Ishikawa (cell line): ENCODE measurements around the gene PTPRM.

ENCODE experiments used
- CEBPB ChIP-seq: IDR thresholded peaks from 2 replicates; pipeline ENCODE4 v1.6.1; 2012
- CREB1 ChIP-seq: IDR thresholded peaks from 2 replicates; pipeline ENCODE4 v1.6.1; 2012; ENCODE audit warnings: low read depth
- EGR1 ChIP-seq: IDR thresholded peaks from 2 replicates; pipeline ENCODE4 v1.6.1; 2012
- EP300 ChIP-seq: IDR thresholded peaks from 2 replicates; pipeline ENCODE4 v1.6.1; 2012; ENCODE audit warnings: borderline replicate concordance
- FOXM1 ChIP-seq: IDR thresholded peaks from 2 replicates; pipeline ENCODE4 v1.6.1; 2012; ENCODE audit warnings: low read depth, borderline replicate concordance
- NFIC ChIP-seq: IDR thresholded peaks from 2 replicates; pipeline ENCODE4 v1.6.1; 2012
- RAD21 ChIP-seq: IDR thresholded peaks from 2 replicates; pipeline ENCODE4 v1.6.1; 2012; ENCODE audit warnings: low read depth
- REST ChIP-seq: IDR thresholded peaks from 2 replicates; pipeline ENCODE4 v1.6.1; 2012; ENCODE audit warnings: low read depth, mild to moderate bottlenecking
- TAF1 ChIP-seq: IDR thresholded peaks from 2 replicates; pipeline ENCODE4 v1.6.1; 2012; ENCODE audit warnings: low read depth, mild to moderate bottlenecking
- TCF12 ChIP-seq: IDR thresholded peaks from 2 replicates; pipeline ENCODE4 v1.6.1; 2012; ENCODE audit warnings: low read depth
- TEAD4 ChIP-seq: IDR thresholded peaks from 2 replicates; pipeline ENCODE4 v1.6.1; 2012
- YY1 ChIP-seq: IDR thresholded peaks from 2 replicates; pipeline ENCODE4 v1.6.1; 2012; ENCODE audit warnings: low read depth
- ZBTB7A ChIP-seq: IDR thresholded peaks from 2 replicates; pipeline ENCODE4 v1.6.1; 2012; ENCODE audit warnings: low read depth
- TF ChIP-seq, protein P1 (sequence below): IDR thresholded peaks from 2 replicates; pipeline ENCODE4 v1.6.1; 2012
- TF ChIP-seq, protein P2 (sequence below): IDR thresholded peaks from 2 replicates; pipeline ENCODE4 v1.6.1; 2012

Gene PTPRM

GRCh38 chr18:7786569-7786968, 219.5 kb downstream of the PTPRM start:
- TF ChIP-seq CREB1 = no peak

DNA sequence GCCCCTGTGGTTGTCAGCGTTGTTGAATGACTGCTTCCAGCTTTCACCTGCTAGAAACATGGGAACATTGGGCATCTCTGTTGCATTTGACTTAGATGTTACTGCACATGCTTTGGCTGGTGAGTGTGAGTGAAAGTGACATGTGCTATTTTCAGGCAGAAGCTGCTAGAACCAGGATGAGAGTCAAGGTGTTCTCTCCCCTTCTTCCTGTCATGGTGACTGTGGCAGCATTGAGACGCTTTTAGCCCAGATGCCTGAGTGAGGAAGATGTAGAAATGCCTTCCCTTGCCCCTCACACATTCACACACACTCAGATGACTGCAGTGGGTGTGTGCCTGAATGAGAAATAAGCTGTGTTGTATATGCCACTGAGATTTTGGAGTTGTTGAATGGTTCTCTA, 220.2 kb downstream of the PTPRM start:
- TF ChIP-seq REST (no peak), CEBPB (no peak), CREB1 (no peak), TAF1 (no peak)

DNA sequence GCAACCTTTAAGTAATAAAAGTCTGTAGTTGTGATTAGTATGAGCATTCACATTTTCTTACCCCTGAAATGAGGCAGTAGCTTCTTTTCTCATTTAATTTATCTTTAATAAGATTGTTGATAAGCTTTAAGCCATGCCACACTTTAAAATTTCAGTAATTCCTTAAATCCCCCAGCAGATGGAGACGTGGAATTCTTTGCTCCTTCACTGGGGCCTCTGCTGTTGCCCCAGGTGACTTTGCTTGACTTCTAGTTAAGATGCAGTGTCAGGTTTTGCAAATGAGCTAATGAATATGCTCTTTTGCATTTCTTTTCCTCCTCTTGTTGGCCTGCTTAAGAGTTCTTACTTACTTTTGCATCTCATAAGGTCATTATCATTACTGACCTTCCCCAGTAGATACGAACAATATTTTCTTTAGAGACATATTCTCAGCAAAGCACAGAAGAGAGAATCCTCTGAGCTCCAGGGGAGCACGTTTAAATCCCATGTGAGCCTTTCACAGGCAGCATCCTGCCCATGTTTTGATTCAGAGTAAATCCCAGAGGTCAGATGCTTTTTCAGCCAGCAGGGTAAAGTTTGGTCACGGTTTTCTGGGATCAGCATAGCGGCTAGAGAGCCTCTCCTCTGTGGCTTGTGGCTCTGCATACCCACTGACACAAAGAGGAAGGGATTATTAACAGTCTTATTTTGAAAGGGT, 222.9 kb downstream of the PTPRM start:
- no peak for TF ChIP-seq EGR1

- no peak for TF ChIP-seq NFIC
- no peak for TF ChIP-seq TAF1
These were observed 226.0 kb downstream of the PTPRM start for GRCh38 chr18:7793100-7793499.

DNA sequence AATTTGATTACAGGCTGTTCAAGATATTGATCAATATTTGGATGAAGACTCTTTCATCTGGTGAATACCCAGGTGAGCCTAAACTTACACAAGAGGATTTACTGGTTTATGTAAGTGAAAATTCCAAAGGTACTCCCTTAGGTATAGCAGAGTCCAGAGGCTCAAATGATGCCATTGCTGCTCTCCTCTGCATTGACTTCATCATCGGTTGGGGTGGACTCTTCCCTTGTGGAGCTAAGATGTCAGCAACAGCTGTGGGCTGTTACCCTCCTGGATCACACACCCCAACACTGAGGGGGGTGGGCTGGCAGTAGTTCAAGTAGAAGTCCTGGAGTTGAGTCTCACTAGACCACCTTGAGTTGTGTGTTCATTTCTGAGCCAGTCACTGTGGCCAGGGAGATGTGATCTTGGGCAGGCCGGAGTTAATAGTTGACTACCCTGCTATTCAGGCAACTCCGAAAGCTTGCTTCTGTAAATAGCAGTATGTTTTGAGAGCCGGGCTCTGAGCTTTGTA, 236.9 kb downstream of the PTPRM start:
- TF ChIP-seq NFIC = no peak
- TF ChIP-seq TEAD4 = no peak
- TF ChIP-seq EP300 = no peak
- no peak for TF ChIP-seq REST
- no peak for TF ChIP-seq EGR1
- no peak for TF ChIP-seq ZBTB7A
- TF ChIP-seq YY1 = no peak
- no peak for TF ChIP-seq CEBPB
- TF ChIP-seq TAF1 = no peak
- TF ChIP-seq TCF12 = no peak

DNA sequence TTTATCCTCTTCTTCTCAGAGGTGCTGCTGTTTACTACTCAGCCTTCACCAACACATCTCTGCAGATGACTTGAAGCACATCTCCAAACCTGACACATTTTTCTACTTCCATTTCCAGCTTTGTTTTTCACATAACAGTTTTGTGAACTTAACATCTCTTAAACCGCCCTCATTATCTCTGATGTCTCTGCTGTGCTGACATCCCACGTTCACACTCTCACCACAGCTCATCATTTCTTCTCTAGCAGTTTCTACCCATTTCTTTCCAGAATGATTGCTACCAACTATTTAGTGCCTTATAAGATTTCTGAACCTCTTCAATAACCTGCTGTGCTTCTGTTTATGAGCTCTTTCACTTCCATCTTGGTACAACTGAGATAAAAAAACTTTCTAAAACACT, 238.0 kb downstream of the PTPRM start:
- TF ChIP-seq, protein P1, sequence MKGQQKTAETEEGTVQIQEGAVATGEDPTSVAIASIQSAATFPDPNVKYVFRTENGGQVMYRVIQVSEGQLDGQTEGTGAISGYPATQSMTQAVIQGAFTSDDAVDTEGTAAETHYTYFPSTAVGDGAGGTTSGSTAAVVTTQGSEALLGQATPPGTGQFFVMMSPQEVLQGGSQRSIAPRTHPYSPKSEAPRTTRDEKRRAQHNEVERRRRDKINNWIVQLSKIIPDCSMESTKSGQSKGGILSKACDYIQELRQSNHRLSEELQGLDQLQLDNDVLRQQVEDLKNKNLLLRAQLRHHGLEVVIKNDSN = no peak
- TF ChIP-seq RAD21 = no peak
- no peak for TF ChIP-seq EGR1
- TF ChIP-seq EP300 = no peak
- TF ChIP-seq YY1 = no peak
- TF ChIP-seq CEBPB = no peak
- TF ChIP-seq TAF1 = no peak
- TF ChIP-seq CREB1 = no peak
- TF ChIP-seq REST = no peak
- TF ChIP-seq, protein P2, sequence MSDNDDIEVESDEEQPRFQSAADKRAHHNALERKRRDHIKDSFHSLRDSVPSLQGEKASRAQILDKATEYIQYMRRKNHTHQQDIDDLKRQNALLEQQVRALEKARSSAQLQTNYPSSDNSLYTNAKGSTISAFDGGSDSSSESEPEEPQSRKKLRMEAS = no peak
- TF ChIP-seq TCF12 = no peak
- no peak for TF ChIP-seq FOXM1
